LNCAP (cell line): ENCODE measurements around the gene CACNG4.

Experiments used
- TF ChIP-seq, protein P1 (sequence below): fragments of 450-650 bp; IDR thresholded peaks from 2 replicates; pipeline ENCODE4 v1.5.1; 2017; ENCODE audit warnings: mild to moderate bottlenecking

CACNG4 gene

GRCh38 chr17:67051155-67051538 is 86.6 kb downstream of the CACNG4 start:
- TF ChIP-seq, protein P1, sequence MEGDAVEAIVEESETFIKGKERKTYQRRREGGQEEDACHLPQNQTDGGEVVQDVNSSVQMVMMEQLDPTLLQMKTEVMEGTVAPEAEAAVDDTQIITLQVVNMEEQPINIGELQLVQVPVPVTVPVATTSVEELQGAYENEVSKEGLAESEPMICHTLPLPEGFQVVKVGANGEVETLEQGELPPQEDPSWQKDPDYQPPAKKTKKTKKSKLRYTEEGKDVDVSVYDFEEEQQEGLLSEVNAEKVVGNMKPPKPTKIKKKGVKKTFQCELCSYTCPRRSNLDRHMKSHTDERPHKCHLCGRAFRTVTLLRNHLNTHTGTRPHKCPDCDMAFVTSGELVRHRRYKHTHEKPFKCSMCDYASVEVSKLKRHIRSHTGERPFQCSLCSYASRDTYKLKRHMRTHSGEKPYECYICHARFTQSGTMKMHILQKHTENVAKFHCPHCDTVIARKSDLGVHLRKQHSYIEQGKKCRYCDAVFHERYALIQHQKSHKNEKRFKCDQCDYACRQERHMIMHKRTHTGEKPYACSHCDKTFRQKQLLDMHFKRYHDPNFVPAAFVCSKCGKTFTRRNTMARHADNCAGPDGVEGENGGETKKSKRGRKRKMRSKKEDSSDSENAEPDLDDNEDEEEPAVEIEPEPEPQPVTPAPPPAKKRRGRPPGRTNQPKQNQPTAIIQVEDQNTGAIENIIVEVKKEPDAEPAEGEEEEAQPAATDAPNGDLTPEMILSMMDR, result no peak

DNA sequence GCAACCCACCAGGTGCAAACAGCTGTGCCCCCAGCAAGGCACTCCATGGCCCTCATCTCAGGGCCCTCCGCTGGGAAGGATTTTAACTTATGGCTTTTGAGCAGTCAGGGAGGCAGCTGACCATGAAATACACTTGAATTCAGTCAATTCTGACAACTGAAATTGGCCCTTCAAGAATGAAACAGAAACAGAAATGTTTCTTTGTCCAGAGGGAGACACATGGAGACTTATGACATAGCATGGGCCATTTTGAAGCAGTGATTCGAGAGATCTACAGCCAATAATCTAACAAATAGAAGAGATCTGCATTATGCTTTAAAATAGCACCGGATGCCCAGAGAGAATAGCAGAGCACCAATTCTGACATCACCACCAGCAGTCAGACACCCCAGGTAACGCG is 87.3 kb downstream of the CACNG4 start:
- TF ChIP-seq, protein P1, result no peak

- TF ChIP-seq, protein P1, result no peak
Observed at GRCh38 chr17:67052720-67053437, 88.4 kb downstream of the CACNG4 start.

- TF ChIP-seq, protein P1, result no peak
Observed at GRCh38 chr17:67053438-67054000, 89.0 kb downstream of the CACNG4 start.

DNA sequence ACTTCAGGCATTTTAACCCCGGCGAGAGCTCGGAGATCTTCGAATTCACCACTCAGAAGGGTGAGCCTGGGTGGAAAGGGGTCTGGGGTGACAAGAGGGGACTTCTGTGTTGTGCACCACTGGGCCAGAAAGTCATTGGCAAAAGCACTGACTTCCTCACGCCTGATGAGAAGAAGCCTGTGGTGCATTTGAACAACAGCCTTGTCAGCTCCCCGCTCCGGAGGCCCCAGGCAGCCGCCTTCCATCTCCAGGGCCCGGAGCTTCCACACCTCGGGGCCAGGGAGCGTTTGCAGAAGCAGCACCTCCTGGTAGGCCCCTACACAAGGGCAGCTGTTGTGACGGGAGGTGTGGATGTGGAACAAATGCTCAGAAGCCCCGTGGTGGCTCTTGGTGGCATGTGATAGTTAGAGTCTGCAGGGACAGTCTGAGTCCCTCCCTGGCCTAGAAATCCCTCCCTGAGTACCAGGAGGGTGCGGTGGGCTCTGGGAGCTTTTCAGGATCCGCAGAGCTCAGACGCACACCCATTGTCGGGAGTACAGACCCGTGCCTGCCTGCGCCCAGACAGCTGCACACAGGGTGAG is 89.6 kb downstream of the CACNG4 start:
- TF ChIP-seq, protein P1, result no peak

GRCh38 chr17:67054608-67055007 is 90.1 kb downstream of the CACNG4 start:
- TF ChIP-seq, protein P1, result no peak

DNA sequence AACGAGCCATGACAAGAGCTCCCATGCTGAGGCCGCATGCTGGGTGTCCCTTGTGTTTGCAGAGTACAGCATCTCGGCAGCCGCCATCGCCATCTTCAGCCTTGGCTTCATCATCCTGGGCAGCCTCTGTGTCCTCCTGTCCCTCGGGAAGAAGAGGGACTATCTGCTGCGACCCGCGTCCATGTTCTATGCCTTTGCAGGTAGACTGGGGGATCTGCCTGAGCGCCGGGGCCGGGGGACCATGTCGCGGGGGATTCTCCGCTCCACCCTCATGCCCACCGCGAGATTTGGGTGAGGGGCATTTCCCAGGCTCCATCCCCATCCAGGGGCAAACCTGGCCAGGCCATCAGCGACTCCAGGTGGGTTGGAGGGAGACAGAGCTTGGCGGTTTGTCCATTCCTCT is 90.5 kb downstream of the CACNG4 start:
- TF ChIP-seq, protein P1, result no peak
